GDM1 (cell line): Measurements from ENCODE around the gene CEMP1.

Experiments used
- DNase-seq: peaks from one replicate; lab custom pipeline; 2025; lab: John Stamatoyannopoulos, UW

The CEMP1 gene

GRCh38 chr16:2483939-2484897 lies 47.0 kb downstream of the CEMP1 start:
- no peak for DNase-seq

GRCh38 chr16:2482708-2483534 lies 48.3 kb downstream of the CEMP1 start:
- no peak for DNase-seq

- no peak for DNase-seq
These were observed 49.0 kb downstream of the CEMP1 start for GRCh38 chr16:2482249-2482648.

GRCh38 chr16:2481676-2482075 lies 49.5 kb downstream of the CEMP1 start:
- DNase-seq = no peak

DNA sequence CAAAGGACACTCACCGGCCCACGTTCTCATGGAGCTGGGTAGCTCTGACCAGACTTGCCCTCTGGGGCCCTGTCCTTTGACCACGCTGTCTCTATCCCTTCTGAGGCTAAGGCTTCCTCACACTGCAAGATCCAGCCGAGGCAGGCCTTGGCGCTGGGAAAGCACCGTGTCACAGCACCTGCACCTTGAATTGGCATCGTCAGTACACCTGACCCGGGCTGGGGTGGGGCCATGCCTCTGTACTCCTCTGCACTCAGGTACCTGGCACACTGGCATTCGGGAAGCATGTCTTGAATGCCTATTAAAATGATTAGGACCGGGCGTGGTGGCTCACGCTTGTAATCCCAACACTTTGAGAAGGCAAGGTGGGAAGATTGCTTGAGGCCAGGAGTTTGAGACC lies 50.3 kb downstream of the CEMP1 start:
- DNase-seq = no peak
